ENCODE data around the gene C22orf39. TPM values are rescaled to one million over a fixed set of nuclear protein-coding genes. Genes with fewer than 3 reads are reported as not detected.

C22orf39 gene
- total RNA-seq, 1 experiment from 2014 or later = 22.2 TPM

- POLR2A ChIA-PET = interaction anchor here (1.0 to 1.9 kb wide), 2 partner anchors 12 to 33 kb away, joined by 3 to 4 read pairs; partner anchors contain the start of gene MRPL40
- no peak overlapping the region for H3K27ac Mint-ChIP-seq (ENCODE audit: low read depth, unreplicated experiment)
- intact Hi-C loops (cut with micrococcal nuclease) = no loop called here
- no peak for TF ChIP-seq CTCF (IDR thresholded peaks at IDR 0.05; ENCODE audit: unreplicated experiment)
- no peaks in the 10 kb centered on the region for H3K9me3 Mint-ChIP-seq (ENCODE audit: unreplicated experiment)
- CTCF ChIA-PET = interaction anchor here (0.6 to 1.2 kb wide), 4 partner anchors 13 to 268 kb away, joined by 3 read pairs; no protein-coding TSS in a partner anchor
- no TSS peak for BruUV-seq (replicated peaks)
- no peak overlapping the region for H3K4me3 Mint-ChIP-seq (ENCODE audit: unreplicated experiment)
- no peaks in the 10 kb centered on the region for H3K27me3 Mint-ChIP-seq (ENCODE audit: insufficient read depth, unreplicated experiment)
- no peaks in the 10 kb centered on the region for H3K4me1 Mint-ChIP-seq (ENCODE audit: insufficient read depth, unreplicated experiment)
- H3K36me3 Mint-ChIP-seq (ENCODE audit: insufficient read depth, unreplicated experiment) = peaks cover 71% of the 10 kb centered on the region
- no peak for DNase-seq (ENCODE audit: unreplicated experiment)
Observed at GRCh38 chr22:19464975-19465374, 17.5 kb upstream of the C22orf39 start.

GRCh38 chr22:19464546-19464945 is 17.0 kb upstream of the C22orf39 start:
- H3K36me3 Mint-ChIP-seq (ENCODE audit: insufficient read depth, unreplicated experiment) = peaks cover 71% of the 10 kb centered on the region
- CTCF ChIA-PET = interaction anchor here (0.6 to 1.2 kb wide), 3 partner anchors 14 to 267 kb away, joined by 3 read pairs; no protein-coding TSS in a partner anchor
- intact Hi-C loops (cut with micrococcal nuclease) = no loop called here

GRCh38 chr22:19463491-19464469 is 16.3 kb upstream of the C22orf39 start:
- no peak for TF ChIP-seq CTCF (IDR thresholded peaks at IDR 0.05; ENCODE audit: unreplicated experiment)
- ChIA-PET CTCF (interaction anchor here (0.6 to 2.2 kb wide), 3 partner anchors 14 to 165 kb away, joined by 3 to 11 read pairs (median 3); no protein-coding TSS in a partner anchor), POLR2A (interaction anchor here (0.6 to 1.9 kb wide), 5 partner anchors 11 to 600 kb away, joined by 3 to 4 read pairs (median 3); partner anchors contain the start of gene CDC45)
- peaks cover 66% of the 10 kb centered on the region for H3K36me3 Mint-ChIP-seq (ENCODE audit: insufficient read depth, unreplicated experiment)
- no peaks in the 10 kb centered on the region for H3K4me1 Mint-ChIP-seq (ENCODE audit: insufficient read depth, unreplicated experiment)
- intact Hi-C loops (cut with micrococcal nuclease) = no loop called here
- H3K9me3 Mint-ChIP-seq (ENCODE audit: unreplicated experiment) = no peaks in the 10 kb centered on the region
- DNase-seq (ENCODE audit: unreplicated experiment) = no peak
- no peaks in the 10 kb centered on the region for H3K27me3 Mint-ChIP-seq (ENCODE audit: insufficient read depth, unreplicated experiment)
- H3K27ac Mint-ChIP-seq (ENCODE audit: low read depth, unreplicated experiment) = no peak overlapping the region
- H3K4me3 Mint-ChIP-seq (ENCODE audit: unreplicated experiment) = no peak overlapping the region
- no TSS peak for BruUV-seq (replicated peaks)

More at GRCh38 chr22:19464546-19464945, 17.0 kb upstream of the C22orf39 start:
- Mint-ChIP-seq H3K4me3 (ENCODE audit: unreplicated experiment) (no peak overlapping the region), H3K27ac (ENCODE audit: low read depth, unreplicated experiment) (no peak overlapping the region), H3K27me3 (ENCODE audit: insufficient read depth, unreplicated experiment) (no peaks in the 10 kb centered on the region), H3K9me3 (ENCODE audit: unreplicated experiment) (no peaks in the 10 kb centered on the region), H3K4me1 (ENCODE audit: insufficient read depth, unreplicated experiment) (no peaks in the 10 kb centered on the region)
- POLR2A ChIA-PET = interaction anchor here (0.8 to 1.9 kb wide), 3 partner anchors 12 to 15 kb away, joined by 3 to 4 read pairs (median 3); partner anchors contain the start of gene CDC45
- TF ChIP-seq CTCF (IDR thresholded peaks at IDR 0.05; ENCODE audit: unreplicated experiment) = no peak
- DNase-seq (ENCODE audit: unreplicated experiment) = no peak
- no TSS peak for BruUV-seq (replicated peaks)

GRCh38 chr22:19463008-19463407 is 15.5 kb upstream of the C22orf39 start:
- Mint-ChIP-seq H3K36me3 (ENCODE audit: insufficient read depth, unreplicated experiment) (peaks cover 67% of the 10 kb centered on the region), H3K4me1 (ENCODE audit: insufficient read depth, unreplicated experiment) (no peaks in the 10 kb centered on the region), H3K27me3 (ENCODE audit: insufficient read depth, unreplicated experiment) (no peaks in the 10 kb centered on the region), H3K27ac (ENCODE audit: low read depth, unreplicated experiment) (no peak overlapping the region), H3K9me3 (ENCODE audit: unreplicated experiment) (no peaks in the 10 kb centered on the region), H3K4me3 (ENCODE audit: unreplicated experiment) (no peak overlapping the region)
- TF ChIP-seq CTCF (IDR thresholded peaks at IDR 0.05; ENCODE audit: unreplicated experiment) = no peak
- DNase-seq (ENCODE audit: unreplicated experiment) = no peak
- intact Hi-C loops (cut with micrococcal nuclease) = no loop called here
- CTCF ChIA-PET = interaction anchor here (0.6 to 2.2 kb wide), 2 partner anchors 15 to 165 kb away, joined by 3 to 11 read pairs; no protein-coding TSS in a partner anchor
- POLR2A ChIA-PET = interaction anchor here (0.6 to 0.9 kb wide), 2 partner anchors 31 to 171 kb away, joined by 3 to 4 read pairs; partner anchors contain the start of gene HIRA
- no TSS peak for BruUV-seq (replicated peaks)
